ENCODE measurements around the gene MOCS3.

The MOCS3 gene

GRCh38 chr20:50916257-50916656, 42.4 kb upstream of the MOCS3 start:
- H3K4me3 ChIP-seq (ENCODE audit: low read depth, low read length), result no peak overlapping the region
- DNase-seq (ENCODE audit: low read depth), result no peak
- no peak for TF ChIP-seq CTCF (IDR thresholded peaks at IDR 0.05; ENCODE audit: low read depth, low read length)
- TF ChIP-seq MAX (IDR thresholded peaks at IDR 0.05; ENCODE audit: low read depth, low read length), result no peak
- TF ChIP-seq MYC (IDR thresholded peaks at IDR 0.05; ENCODE audit: low read depth, low read length), result no peak
- no peak for TF ChIP-seq POLR2A (IDR thresholded peaks at IDR 0.05; ENCODE audit: extremely low read depth, insufficient read length)

- H3K4me3 ChIP-seq (ENCODE audit: low read depth, low read length), result no peak overlapping the region
- TF ChIP-seq CTCF (IDR thresholded peaks at IDR 0.05; ENCODE audit: low read depth, low read length) (no peak), MYC (IDR thresholded peaks at IDR 0.05; ENCODE audit: low read depth, low read length) (no peak), MAX (IDR thresholded peaks at IDR 0.05; ENCODE audit: low read depth, low read length) (no peak), POLR2A (IDR thresholded peaks at IDR 0.05; ENCODE audit: extremely low read depth, insufficient read length) (no peak)
- no peak for DNase-seq (ENCODE audit: low read depth)
Observed at GRCh38 chr20:50916934-50917333, 41.7 kb upstream of the MOCS3 start.

- no peak for DNase-seq (ENCODE audit: low read depth)
- H3K4me3 ChIP-seq (ENCODE audit: low read depth, low read length), result no peak overlapping the region
- no peak for TF ChIP-seq MAX (IDR thresholded peaks at IDR 0.05; ENCODE audit: low read depth, low read length)
- TF ChIP-seq POLR2A (IDR thresholded peaks at IDR 0.05; ENCODE audit: extremely low read depth, insufficient read length), result no peak
- no peak for TF ChIP-seq CTCF (IDR thresholded peaks at IDR 0.05; ENCODE audit: low read depth, low read length)
- no peak for TF ChIP-seq MYC (IDR thresholded peaks at IDR 0.05; ENCODE audit: low read depth, low read length)
Observed at GRCh38 chr20:50918403-50918802, 40.2 kb upstream of the MOCS3 start.

- no peak for TF ChIP-seq MAX (IDR thresholded peaks at IDR 0.05; ENCODE audit: low read depth, low read length)
- TF ChIP-seq POLR2A (IDR thresholded peaks at IDR 0.05; ENCODE audit: extremely low read depth, insufficient read length), result no peak
- no peak overlapping the region for H3K4me3 ChIP-seq (ENCODE audit: low read depth, low read length)
- no peak for DNase-seq (ENCODE audit: low read depth)
Observed at GRCh38 chr20:50919567-50919966, 39.1 kb upstream of the MOCS3 start.

GRCh38 chr20:50920997-50921396, 37.6 kb upstream of the MOCS3 start:
- DNase-seq (ENCODE audit: low read depth), result no peak
- no peak overlapping the region for H3K4me3 ChIP-seq (ENCODE audit: low read depth, low read length)
- TF ChIP-seq POLR2A (IDR thresholded peaks at IDR 0.05; ENCODE audit: extremely low read depth, insufficient read length) (no peak), MAX (IDR thresholded peaks at IDR 0.05; ENCODE audit: low read depth, low read length) (no peak), CTCF (IDR thresholded peaks at IDR 0.05; ENCODE audit: low read depth, low read length) (no peak), MYC (IDR thresholded peaks at IDR 0.05; ENCODE audit: low read depth, low read length) (no peak)

GRCh38 chr20:50921803-50922501, 36.7 kb upstream of the MOCS3 start:
- no peak overlapping the region for H3K4me3 ChIP-seq (ENCODE audit: low read depth, low read length)
- no peak for DNase-seq (ENCODE audit: low read depth)
- TF ChIP-seq MYC (IDR thresholded peaks at IDR 0.05; ENCODE audit: low read depth, low read length) (no peak), CTCF (IDR thresholded peaks at IDR 0.05; ENCODE audit: low read depth, low read length) (no peak), MAX (IDR thresholded peaks at IDR 0.05; ENCODE audit: low read depth, low read length) (no peak), POLR2A (IDR thresholded peaks at IDR 0.05; ENCODE audit: extremely low read depth, insufficient read length) (no peak)

Measured in NB4 (cell line).